ENCODE results near the gene ADH1C. TPM values are rescaled to one million over a fixed set of nuclear protein-coding genes. Genes with fewer than 3 reads are reported as not detected.
A peak's percentile ranks its signal among the peaks of the same experiment; 100 is the strongest.

ADH1C gene
- polyA plus RNA-seq, 4 donors: 19.6 to 143 (median 133) TPM

GRCh38 chr4:99305638-99306400, 46.7 kb downstream of the ADH1C start:
- no peak for DNase-seq (ENCODE audit: low read depth in 4 of 4, low spot score in 3 of 4)

DNA sequence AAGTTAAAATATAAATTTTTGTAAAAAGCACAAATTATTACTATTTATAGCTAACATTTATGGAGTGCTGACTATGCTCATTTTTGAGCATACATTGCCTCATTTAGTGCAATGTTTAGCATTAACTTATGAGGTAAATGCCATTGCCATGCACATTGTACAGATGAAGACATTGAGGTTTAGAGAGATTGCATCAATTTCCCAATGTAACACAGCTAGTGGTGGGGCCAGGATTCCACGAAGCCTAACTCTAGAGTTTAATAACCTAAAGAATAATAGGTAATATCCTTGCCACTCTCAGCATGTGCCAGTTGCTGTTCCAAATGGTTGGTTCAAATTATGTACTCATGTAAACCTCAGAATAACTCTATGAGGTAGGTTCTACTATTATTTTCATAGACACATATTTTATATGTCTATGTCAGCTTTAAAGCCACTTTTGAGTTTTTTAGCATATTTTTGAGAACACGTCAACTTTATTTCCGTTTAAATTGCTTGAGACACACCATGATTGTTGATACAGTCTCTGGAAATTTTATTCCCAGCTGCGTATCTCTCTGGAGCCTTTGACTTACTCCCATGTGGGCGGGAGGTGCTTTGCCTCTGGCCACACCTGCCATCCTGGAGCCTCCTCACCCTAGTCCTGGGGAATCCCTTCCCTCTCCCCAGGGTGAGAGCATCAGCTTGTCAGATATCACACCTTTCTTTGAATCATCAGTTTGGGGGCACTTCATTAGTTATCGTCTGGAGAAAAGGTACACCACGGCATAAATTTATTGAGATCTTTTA, 51.0 kb downstream of the ADH1C start:
- no peak for DNase-seq (ENCODE audit: low read depth in 4 of 4, low spot score in 3 of 4)

- peak; percentile 71 to 86 (median 79) for DNase-seq (ENCODE audit: low read depth in 4 of 4, low spot score in 3 of 4)
Observed at GRCh38 chr4:99300934-99301333, 51.6 kb downstream of the ADH1C start.

- DNase-seq (ENCODE audit: low read depth in 4 of 4, low spot score in 3 of 4): no peak
Observed at GRCh38 chr4:99293357-99293756, 59.2 kb downstream of the ADH1C start.

GRCh38 chr4:99290848-99291786, 61.4 kb downstream of the ADH1C start, which contains the start of gene ADH1A:
ADH1A (minus strand) TSS chr4:99290985; CDS start chr4:99290914, 71 bp downstream.
- no peak for DNase-seq (ENCODE audit: low read depth in 4 of 4, low spot score in 3 of 4)

Other genes starting within 250 kb of the ADH1C start
- 1 to 10 TPM in 1 of 4 donors, under 1 TPM in 3; 0.17 to 1.1 (median 0.74) TPM for gene ADH4, start 208.4 kb downstream of the ADH1C start, polyA plus RNA-seq (ENCODE audit: insufficient read length in 4 of 4)
- 10 to 100 TPM in 3 of 4 donors, 1 to 10 TPM in 1; 3.5 to 33.4 (median 21.7) TPM for gene ADH6, start 133.5 kb downstream of the ADH1C start, polyA plus RNA-seq (ENCODE audit: insufficient read length in 4 of 4)
- gene ADH1A, start 61.8 kb downstream of the ADH1C start, polyA plus RNA-seq (ENCODE audit: insufficient read length in 4 of 4): 1 to 10 TPM in 2 of 4 donors, under 1 TPM in 2; 0.56 to 4.4 (median 0.90) TPM
- 10 to 100 TPM; 12.1 to 30.0 (median 24.3) TPM for gene ADH1B, start 31.3 kb downstream of the ADH1C start, polyA plus RNA-seq (ENCODE audit: insufficient read length in 4 of 4)
- gene ADH7, start 82.6 kb upstream of the ADH1C start, polyA plus RNA-seq (ENCODE audit: insufficient read length in 4 of 4): not detected
- under 1 TPM in 2 of 4 donors, not detected in 2; 0.08 to 0.09 TPM for gene C4orf17, start 158.3 kb upstream of the ADH1C start, polyA plus RNA-seq (ENCODE audit: insufficient read length in 4 of 4)
- 10 to 100 TPM; 10.6 to 16.7 (median 15.7) TPM for gene TRMT10A, start 211.3 kb upstream of the ADH1C start, polyA plus RNA-seq (ENCODE audit: insufficient read length in 4 of 4)
- gene MTTP, start 222.1 kb upstream of the ADH1C start, polyA plus RNA-seq (ENCODE audit: insufficient read length in 4 of 4): 10 to 100 TPM in 2 of 4 donors, 1 to 10 TPM in 1, under 1 TPM in 1; 0.98 to 11.7 (median 8.1) TPM